GM21825 (cell line): Measurements from ENCODE around the gene XAF1.
"Not testable (repeated sequence)": the region's sequence is repeated elsewhere in the genome, so short reads cannot be mapped to it uniquely, and the experiment has no call there.

ENCODE experiments used
- ATAC-seq: cut with Tn5 transposase; IDR thresholded peaks from one replicate; pipeline ENCODE4 v1.9.1; 2021; ENCODE audit warnings: mild to moderate bottlenecking, moderate library complexity; ENCODE audit not compliant: unreplicated experiment

XAF1 gene

GRCh38 chr17:6755731-6756184 lies at the start of gene XAF1:
Gene XAF1 (plus strand): TSS chr17:6756046. CDS start chr17:6756079, 33 bp downstream.
- no peak for ATAC-seq

- no peak for ATAC-seq
These were observed 49.3 kb upstream of the XAF1 start for GRCh38 chr17:6706499-6706898.

- ATAC-seq: no peak
These were observed 48.9 kb upstream of the XAF1 start for GRCh38 chr17:6706996-6707395.

GRCh38 chr17:6708357-6708961 lies 47.4 kb upstream of the XAF1 start:
- ATAC-seq: no peak

GRCh38 chr17:6710317-6710716 lies 45.5 kb upstream of the XAF1 start:
- ATAC-seq: no peak

GRCh38 chr17:6711081-6711674 lies 44.7 kb upstream of the XAF1 start:
- ATAC-seq: no peak

GRCh38 chr17:6711681-6712057 lies 44.2 kb upstream of the XAF1 start:
- no peak for ATAC-seq

- no peak for ATAC-seq
These were observed 43.6 kb upstream of the XAF1 start for GRCh38 chr17:6712058-6712853.

- no peak for ATAC-seq
These were observed 43.1 kb upstream of the XAF1 start for GRCh38 chr17:6712854-6713129.

GRCh38 chr17:6713130-6713917 lies 42.5 kb upstream of the XAF1 start, which contains the start of gene SLC13A5:
Gene SLC13A5 (minus strand): TSS chr17:6713369. CDS start chr17:6713333, 36 bp downstream.
- ATAC-seq: no peak

- no peak for ATAC-seq
These were observed 42.0 kb upstream of the XAF1 start for GRCh38 chr17:6713918-6714271.

GRCh38 chr17:6714315-6714874 lies 41.5 kb upstream of the XAF1 start:
- ATAC-seq: no peak

GRCh38 chr17:6716736-6717135 lies 39.1 kb upstream of the XAF1 start:
- ATAC-seq: no peak

- ATAC-seq: no peak
These were observed 34.1 kb upstream of the XAF1 start for GRCh38 chr17:6721744-6722143.

- ATAC-seq: no peak
These were observed 31.8 kb upstream of the XAF1 start for GRCh38 chr17:6724009-6724408.

GRCh38 chr17:6729531-6729930 lies 26.3 kb upstream of the XAF1 start:
- no peak for ATAC-seq

GRCh38 chr17:6746665-6747064 lies 9.2 kb upstream of the XAF1 start:
- ATAC-seq: not testable (repeated sequence)

- ATAC-seq: no peak
These were observed 7.2 kb upstream of the XAF1 start for GRCh38 chr17:6748617-6749016.

- ATAC-seq: no peak
These were observed 6.3 kb upstream of the XAF1 start for GRCh38 chr17:6749519-6749918.

- ATAC-seq: no peak
These were observed 3.6 kb upstream of the XAF1 start for GRCh38 chr17:6752068-6752909.
